ENCODE data around the gene ACSL6.

Gene ACSL6

GRCh38 chr5:132008961-132009680, 2.3 kb downstream of the ACSL6 start:
- no peak overlapping the region for H3K4me3 ChIP-seq (ENCODE audit: low read depth, low read length)
- no peak for TF ChIP-seq CTCF (IDR thresholded peaks at IDR 0.05; ENCODE audit: control insufficient read depth, extremely low read depth, insufficient read depth)
- DNase-seq (ENCODE audit: low read depth): no peak

GRCh38 chr5:132008163-132008473, 3.3 kb downstream of the ACSL6 start:
- TF ChIP-seq CTCF (IDR thresholded peaks at IDR 0.05; ENCODE audit: control insufficient read depth, extremely low read depth, insufficient read depth): no peak
- H3K4me3 ChIP-seq (ENCODE audit: low read depth, low read length): no peak overlapping the region
- DNase-seq (ENCODE audit: low read depth): no peak

- TF ChIP-seq CTCF (IDR thresholded peaks at IDR 0.05; ENCODE audit: control insufficient read depth, extremely low read depth, insufficient read depth): peak; percentile 89
- peak; percentile 64 for DNase-seq (ENCODE audit: low read depth)
Observed at GRCh38 chr5:132007399-132008162, 3.9 kb downstream of the ACSL6 start.

GRCh38 chr5:132006331-132007120, 4.9 kb downstream of the ACSL6 start:
- TF ChIP-seq CTCF (IDR thresholded peaks at IDR 0.05; ENCODE audit: control insufficient read depth, extremely low read depth, insufficient read depth): no peak
- H3K4me3 ChIP-seq (ENCODE audit: low read depth, low read length): no peak overlapping the region
- no peak for DNase-seq (ENCODE audit: low read depth)

More at GRCh38 chr5:132007399-132008162, 3.9 kb downstream of the ACSL6 start:
- H3K4me3 ChIP-seq (ENCODE audit: low read depth, low read length): no peak overlapping the region

GRCh38 chr5:132005591-132005990, 5.9 kb downstream of the ACSL6 start:
- no peak for DNase-seq (ENCODE audit: low read depth)
- no peak overlapping the region for H3K4me3 ChIP-seq (ENCODE audit: low read depth, low read length)
- TF ChIP-seq CTCF (IDR thresholded peaks at IDR 0.05; ENCODE audit: control insufficient read depth, extremely low read depth, insufficient read depth): no peak

- DNase-seq (ENCODE audit: low read depth): no peak
- H3K4me3 ChIP-seq (ENCODE audit: low read depth, low read length): no peak overlapping the region
- no peak for TF ChIP-seq CTCF (IDR thresholded peaks at IDR 0.05; ENCODE audit: control insufficient read depth, extremely low read depth, insufficient read depth)
Observed at GRCh38 chr5:132003982-132004381, 7.5 kb downstream of the ACSL6 start.

Measured in LNCaP clone FGC (cell line).